BE2C (cell line): ENCODE measurements around the gene LAPTM4A.

Experiments used
- DNase-seq: peaks from one replicate; pipeline ENCODE4 v3.0.0-alpha.2; 2020
- H3K27me3 ChIP-seq: fragments of 250-450 bp; sonication (Bioruptor Pico); 2 replicates; pipeline ENCODE4 v1.5.1; 2020; ENCODE audit warnings: mild to moderate bottlenecking
- H3K36me3 ChIP-seq: fragments of 250-450 bp; sonication (Bioruptor Pico); 2 replicates; pipeline ENCODE4 v1.5.1; 2020; ENCODE audit warnings: mild to moderate bottlenecking
- H3K4me1 ChIP-seq: fragments of 250-450 bp; sonication (Bioruptor Pico); 2 replicates; pipeline ENCODE4 v1.5.1; 2020
- H3K4me3 ChIP-seq: 2 replicates; pipeline ENCODE4 v1.5.1; 2011; ENCODE audit warnings: low read depth, low read length
- H3K9me3 ChIP-seq: fragments of 250-450 bp; sonication (Bioruptor Pico); 2 replicates; pipeline ENCODE4 v1.5.1; 2020
- TF ChIP-seq, protein P1 (sequence below): IDR thresholded peaks from 2 replicates; pipeline ENCODE4 v1.5.1; 2012; ENCODE audit warnings: mild to moderate bottlenecking, low read depth, low read length

The LAPTM4A gene

DNA sequence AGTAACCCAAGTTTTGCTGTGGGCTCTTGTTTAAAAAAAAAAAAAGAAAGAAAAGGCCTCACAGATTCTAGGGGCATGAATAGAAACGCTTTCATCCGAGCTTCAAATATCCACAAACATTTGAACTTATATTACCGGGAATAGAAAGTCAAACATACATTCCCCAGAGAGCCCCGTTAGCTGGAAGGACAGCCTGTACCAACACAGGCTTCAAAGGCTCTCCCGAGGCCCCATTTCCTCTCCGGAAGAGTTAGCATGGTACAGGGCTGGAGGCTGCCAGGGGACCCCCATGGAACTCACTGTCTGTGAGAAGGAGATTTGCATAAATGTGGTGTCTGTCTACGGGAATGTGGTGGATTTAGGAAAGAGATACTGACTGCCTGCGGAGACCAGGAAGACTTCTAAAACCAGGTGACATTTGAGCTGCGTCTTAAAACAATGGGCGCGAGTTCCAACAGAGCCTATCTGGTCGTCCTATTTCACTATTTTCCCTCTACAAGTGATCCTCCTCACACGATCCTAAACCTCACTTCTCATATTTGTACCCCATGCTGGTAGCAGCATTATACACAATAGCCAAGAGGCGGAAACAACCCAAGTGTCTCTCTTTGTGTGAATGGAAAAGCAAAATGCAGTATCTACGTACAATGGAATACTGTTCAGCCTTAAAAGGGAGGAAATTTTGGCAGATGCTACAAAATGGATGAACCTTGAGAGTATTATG is 38.1 kb downstream of the LAPTM4A start:
- no peak for DNase-seq
- Histone ChIP-seq H3K4me3 (peak overlapping the region; percentile 46), H3K9me3 (no peaks in the 10 kb centered on the region), H3K36me3 (no peaks in the 10 kb centered on the region), H3K27me3 (peaks cover 16% of the 10 kb centered on the region), H3K4me1 (no peaks in the 10 kb centered on the region)
- TF ChIP-seq, protein P1, sequence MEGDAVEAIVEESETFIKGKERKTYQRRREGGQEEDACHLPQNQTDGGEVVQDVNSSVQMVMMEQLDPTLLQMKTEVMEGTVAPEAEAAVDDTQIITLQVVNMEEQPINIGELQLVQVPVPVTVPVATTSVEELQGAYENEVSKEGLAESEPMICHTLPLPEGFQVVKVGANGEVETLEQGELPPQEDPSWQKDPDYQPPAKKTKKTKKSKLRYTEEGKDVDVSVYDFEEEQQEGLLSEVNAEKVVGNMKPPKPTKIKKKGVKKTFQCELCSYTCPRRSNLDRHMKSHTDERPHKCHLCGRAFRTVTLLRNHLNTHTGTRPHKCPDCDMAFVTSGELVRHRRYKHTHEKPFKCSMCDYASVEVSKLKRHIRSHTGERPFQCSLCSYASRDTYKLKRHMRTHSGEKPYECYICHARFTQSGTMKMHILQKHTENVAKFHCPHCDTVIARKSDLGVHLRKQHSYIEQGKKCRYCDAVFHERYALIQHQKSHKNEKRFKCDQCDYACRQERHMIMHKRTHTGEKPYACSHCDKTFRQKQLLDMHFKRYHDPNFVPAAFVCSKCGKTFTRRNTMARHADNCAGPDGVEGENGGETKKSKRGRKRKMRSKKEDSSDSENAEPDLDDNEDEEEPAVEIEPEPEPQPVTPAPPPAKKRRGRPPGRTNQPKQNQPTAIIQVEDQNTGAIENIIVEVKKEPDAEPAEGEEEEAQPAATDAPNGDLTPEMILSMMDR, result no peak

DNA sequence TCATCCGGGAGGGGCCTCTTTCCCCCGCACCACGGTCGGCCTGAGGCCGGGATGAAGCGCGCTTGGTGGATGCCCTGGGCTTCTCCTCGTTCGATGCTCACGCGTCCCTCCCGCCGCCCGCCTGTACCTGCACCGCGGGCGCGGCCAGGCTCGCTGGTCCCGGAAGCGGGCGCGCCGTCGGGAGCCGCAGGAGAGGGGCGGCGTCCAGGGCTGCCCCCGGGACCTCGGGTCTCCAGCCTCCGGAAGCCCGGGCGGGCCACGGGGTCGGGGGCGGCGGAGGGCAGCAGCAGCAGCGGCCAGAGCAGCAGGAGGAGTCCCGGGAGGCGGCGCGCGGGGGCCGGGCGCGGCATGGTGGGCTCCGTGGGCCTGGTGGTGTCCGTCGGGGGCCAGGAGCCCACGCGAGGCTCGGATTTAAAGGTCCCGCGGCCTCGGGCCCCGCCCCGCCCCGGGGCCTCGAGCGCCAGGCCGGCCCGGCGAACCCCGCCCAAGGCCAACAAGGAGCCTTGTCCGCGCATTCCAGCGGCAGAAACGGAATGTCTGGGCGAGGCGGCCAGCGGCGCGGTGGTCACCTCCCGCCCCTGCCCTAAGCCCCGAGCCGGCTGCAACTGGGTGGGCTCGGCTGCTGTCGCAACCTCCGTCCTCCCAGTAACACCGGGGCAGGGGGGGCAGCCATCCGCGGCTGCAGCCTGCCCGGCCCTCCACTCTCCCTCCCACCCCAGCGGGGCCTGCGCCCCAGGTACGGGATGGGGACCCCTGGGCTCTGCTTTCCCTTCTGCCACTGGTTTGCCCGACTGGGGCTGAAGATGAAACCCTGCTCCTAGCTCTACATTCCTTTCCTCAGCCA is 38.9 kb downstream of the LAPTM4A start, which contains the start of gene MATN3:
Gene MATN3 (minus strand): TSS at position 387 of the 844 bp plus-strand sequence. CDS start 37 bp downstream, at position 350.
- H3K4me3 ChIP-seq, result peak within 1 kb of the TSS; percentile 46

DNA sequence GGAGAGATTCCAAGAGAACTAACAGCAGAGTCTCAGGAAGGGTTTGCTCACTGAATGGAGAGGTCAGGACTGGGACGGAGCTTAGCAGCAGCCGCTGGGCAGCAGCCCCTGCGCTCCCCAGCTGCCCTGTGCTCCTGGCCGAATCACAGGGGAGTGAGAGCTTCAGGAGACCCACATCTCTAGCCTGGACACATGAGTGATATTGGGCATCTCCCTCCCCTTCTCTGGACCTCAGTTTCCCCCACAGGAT is 39.5 kb downstream of the LAPTM4A start:
- H3K9me3 ChIP-seq, result no peaks in the 10 kb centered on the region
- no peaks in the 10 kb centered on the region for H3K4me1 ChIP-seq
- peak overlapping the region; percentile 46 for H3K4me3 ChIP-seq
- peaks cover 16% of the 10 kb centered on the region for H3K27me3 ChIP-seq
- TF ChIP-seq, protein P1, result no peak
- no peak for DNase-seq
- no peaks in the 10 kb centered on the region for H3K36me3 ChIP-seq

More for the DNA sequence above, 38.9 kb downstream of the LAPTM4A start, which contains the start of gene MATN3:
- peaks cover 16% of the 10 kb centered on the region for H3K27me3 ChIP-seq
- H3K36me3 ChIP-seq, result no peaks in the 10 kb centered on the region
- no peaks in the 10 kb centered on the region for H3K4me1 ChIP-seq
- DNase-seq, result no peak
- H3K9me3 ChIP-seq, result no peaks in the 10 kb centered on the region
- TF ChIP-seq, protein P1, result no peak

DNA sequence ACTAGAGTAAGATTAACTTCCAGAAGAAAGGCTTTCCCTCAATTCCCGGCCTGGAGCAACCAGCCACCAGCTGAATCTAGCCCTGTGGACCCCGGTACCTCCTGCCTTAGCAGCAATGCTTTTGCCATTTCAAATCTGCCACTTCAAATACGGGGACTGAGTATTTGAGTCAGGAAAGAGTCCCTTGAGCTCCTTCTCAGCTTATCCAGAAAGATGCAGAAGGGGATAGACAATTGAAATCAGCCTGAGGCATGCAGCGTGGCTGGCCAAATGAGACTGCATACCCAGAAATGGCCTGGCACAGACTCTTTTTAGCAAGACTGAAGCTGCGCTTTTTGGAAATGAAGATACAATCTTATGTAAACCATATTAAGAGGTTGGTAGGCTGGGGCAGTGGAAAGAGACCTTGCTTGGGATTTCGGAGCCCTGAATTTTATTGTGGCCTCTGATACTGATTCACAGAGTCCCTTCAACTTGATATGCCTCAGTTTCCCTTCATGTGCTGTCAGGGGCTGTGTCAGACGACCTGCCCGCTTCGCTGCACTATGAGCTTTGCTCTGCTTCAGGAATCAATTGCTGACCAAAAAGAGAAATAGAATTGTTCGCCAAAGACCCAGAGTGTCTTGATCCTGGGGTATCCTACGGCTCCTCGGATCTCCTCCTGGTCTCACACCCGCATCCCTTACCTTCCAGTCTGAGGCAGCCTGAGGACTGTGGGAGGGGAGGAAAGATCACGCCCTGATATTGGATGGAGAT is 40.0 kb downstream of the LAPTM4A start:
- Histone ChIP-seq H3K27me3 (peaks cover 16% of the 10 kb centered on the region), H3K4me1 (no peaks in the 10 kb centered on the region), H3K9me3 (no peaks in the 10 kb centered on the region), H3K4me3 (no peak overlapping the region), H3K36me3 (no peaks in the 10 kb centered on the region)
- no peak for DNase-seq
- TF ChIP-seq, protein P1, result no peak

DNA sequence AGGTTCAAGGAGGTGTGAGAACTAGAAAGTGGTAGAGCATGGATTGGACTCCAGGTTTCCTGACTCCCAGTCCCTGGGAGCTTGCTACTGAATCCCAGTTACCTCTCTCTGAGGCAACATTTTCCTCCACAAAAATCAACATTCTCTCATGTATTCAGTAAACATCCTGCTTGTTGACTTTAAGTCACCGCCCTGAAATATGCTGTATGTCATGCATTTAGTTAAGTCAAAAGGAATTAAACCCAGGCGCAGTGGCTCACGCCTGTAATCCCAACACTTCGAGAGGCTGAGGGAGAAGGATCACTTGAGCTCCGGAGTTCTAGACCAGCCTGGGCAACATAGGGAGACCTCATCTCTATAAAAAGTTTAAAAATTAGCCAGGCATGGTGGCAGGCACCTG is 42.7 kb downstream of the LAPTM4A start:
- no peak overlapping the region for H3K4me3 ChIP-seq
- TF ChIP-seq, protein P1, result no peak
- peaks cover 16% of the 10 kb centered on the region for H3K27me3 ChIP-seq

More for the DNA sequence above, 42.7 kb downstream of the LAPTM4A start:
- Histone ChIP-seq H3K4me1 (no peaks in the 10 kb centered on the region), H3K9me3 (no peaks in the 10 kb centered on the region), H3K36me3 (no peaks in the 10 kb centered on the region)
- no peak for DNase-seq
